Spleen (tissue), 11 donors: ENCODE results near the gene HIGD2A. TPM values are rescaled to one million over a fixed set of nuclear protein-coding genes. Genes with fewer than 3 reads are reported as not detected.

Source experiments
- DNase-seq: peaks from one replicate; pipeline ENCODE4 v3.0.0-alpha.2; 2020
- H3K27ac ChIP-seq, 8 donors: fragments of 200-600 bp; sonication (generic) in 7 of 8; 1 replicate in 4 of 8; 2 replicates in 4 of 8; pipeline versions ENCODE4 v1.5.0 to v1.8.0; 2016 to 2021; ENCODE audit warnings: inconsistent platforms in 4 of 8, mild to moderate bottlenecking in 4 of 8, moderate library complexity in 1 of 8
- H3K27me3 ChIP-seq, 7 donors: fragments of 200-600 bp; sonication (generic) in 6 of 7; replicated peaks in 1 of 7; 1 replicate in 4 of 7; 2 replicates in 3 of 7; pipeline versions ENCODE4 v1.5.0 to v1.8.0; 2016 to 2021; ENCODE audit warnings: inconsistent platforms in 3 of 7, mild to moderate bottlenecking in 1 of 7
- H3K36me3 ChIP-seq, 6 donors: fragments of 200-600 bp; sonication (generic) in 5 of 6; 1 replicate in 4 of 6; 2 replicates in 2 of 6; pipeline versions ENCODE4 v1.5.0 to v1.8.0; 2016 to 2021; ENCODE audit warnings: inconsistent platforms in 2 of 6
- H3K4me1 ChIP-seq, 6 donors: fragments of 200-600 bp; sonication (generic) in 5 of 6; 1 replicate in 3 of 6; 2 replicates in 3 of 6; pipeline versions ENCODE4 v1.5.0 to v1.8.0; 2016 to 2021; ENCODE audit warnings: inconsistent platforms in 3 of 6
- H3K4me3 ChIP-seq, 8 donors: fragments of 200-600 bp; sonication (generic) in 7 of 8; 1 replicate in 4 of 8; 2 replicates in 4 of 8; pipeline versions ENCODE4 v1.5.0 to v1.8.0; 2016 to 2021; ENCODE audit warnings: inconsistent platforms in 4 of 8, mild to moderate bottlenecking in 4 of 8, moderate library complexity in 2 of 8
- H3K9me3 ChIP-seq, 8 donors: fragments of 200-600 bp; sonication (generic) in 7 of 8; 1 replicate in 4 of 8; 2 replicates in 4 of 8; pipeline versions ENCODE4 v1.5.0 to v1.8.0; 2016 to 2021; ENCODE audit warnings: inconsistent platforms in 4 of 8
- CTCF ChIP-seq, 11 experiments: fragments of 200-600 bp in 7 of 11; fragments of 450-650 bp in 4 of 11; sonication (generic) in 4 of 11; IDR thresholded peaks in 8 of 11; conservative IDR thresholded peaks in 3 of 11; 1 replicate in 7 of 11; 2 replicates in 4 of 11; pipeline versions ENCODE4 v1.4.0 to v1.8.0; 2016 to 2021; ENCODE audit warnings: antibody characterized with exemption in 11 of 11, inconsistent platforms in 4 of 11, mild to moderate bottlenecking in 1 of 11
- POLR2A ChIP-seq, 3 donors: fragments of 450-650 bp; IDR thresholded peaks; one replicate each; pipeline ENCODE4 v1.5.1; 2017; ENCODE audit warnings: antibody characterized with exemption in 3 of 3, mild to moderate bottlenecking in 1 of 3
- POLR2AphosphoS5 ChIP-seq, 3 donors: sonication (generic); formaldehyde crosslinking; IDR thresholded peaks; one replicate each; pipeline ENCODE4 v1.5.1; 2017; ENCODE audit warnings: antibody characterized with exemption in 3 of 3
- WGBS, 5 donors: extraction: QIAGEN DNeasy Blood & Tissue Kit in 3 of 5; methylation state at CpG; one replicate each; pipeline versions ENCODE4 v1.1.5 to v1.1.7; 2013 to 2018; 5-methylcytosine and 5-hydroxymethylcytosine counted together
- intact Hi-C: fragments of 100-400 bp; cut with DNase I; formaldehyde crosslinking; loops from one replicate; pipeline ENCODE4 v1.15.0; 2023; ENCODE audit warnings: low total_unique reads
- polyA plus RNA-seq, 3 donors: library from polyadenylated mRNA; stranded (reverse); fragments of 200-250 nt; gene quantifications; one replicate each; pipeline ENCODE4 v1.2.1, GENCODE V29; 2013
- total RNA-seq, 7 donors: library from RNA; depleted of rRNA in 3 of 7; stranded (reverse); fragments of >200 nt in 3 of 7; fragmentation: NEBNext Ultra II Directional in 4 of 7; extraction: Animal tissue kit (Norgen Biotek cat#: 25700) in 4 of 7; gene quantifications; one replicate each; pipeline versions ENCODE4 v1.1.0 to v1.2.1, GENCODE V29; 2016 to 2021
- donor health status: healthy with polysubstance abuse.
- donor health status: DM: no; HTN: no; CAD: no; lungs with moderate emphysema.
- donor health status: DM: no; HTN: no; CAD: no.
- donor health status: Bipolar disorder and iron deficiency.
- donor health status: healthy.
- donor health status: DM: no; HTN: no; CAD: no.
- donor health status: DM: yes; HTN: yes; CAD: no.

HIGD2A gene
- total and polyA plus RNA-seq, 10 donors = 89.3 to 276 (median 169) TPM

GRCh38 chr5:176414704-176415103 lies 26.2 kb downstream of the HIGD2A start:
- WGBS, 5 donors = 66 to 77% (median 75%) methylated on average over 3 of the region's 3 CpGs
- TF ChIP-seq POLR2AphosphoS5 (IDR thresholded peaks at IDR 0.05) (no peak), POLR2A (IDR thresholded peaks at IDR 0.05) (no peak), CTCF (IDR thresholded peaks at IDR 0.05 in 8 of 11, conservative IDR thresholded peaks at IDR 0.05 in 3 of 11) (no peak)
- DNase-seq = no peak
- H3K27ac ChIP-seq = peak overlapping the region in 2 of 8 donors; percentile 23 to 34
- peaks cover 14 to 67% (median 43%) of the 10 kb centered on the region in 6 donors for H3K4me1 ChIP-seq
- H3K4me3 ChIP-seq = peak overlapping the region in 3 of 8 donors; percentile 65 to 91 (median 86)
- H3K36me3 ChIP-seq = peaks cover 0 to 13% (median 5%) of the 10 kb centered on the region in 6 donors
- H3K27me3 ChIP-seq = no peaks in the 10 kb centered on the region
- intact Hi-C loops = no loop called here
- H3K9me3 ChIP-seq = no peaks in the 10 kb centered on the region

- peaks cover 14 to 67% (median 43%) of the 10 kb centered on the region in 6 donors for H3K4me1 ChIP-seq
- 68 to 83% (median 77%) methylated on average over 13 of the region's 13 CpGs for WGBS, 5 donors
Observed at GRCh38 chr5:176415240-176415951, 26.8 kb downstream of the HIGD2A start.

DNA sequence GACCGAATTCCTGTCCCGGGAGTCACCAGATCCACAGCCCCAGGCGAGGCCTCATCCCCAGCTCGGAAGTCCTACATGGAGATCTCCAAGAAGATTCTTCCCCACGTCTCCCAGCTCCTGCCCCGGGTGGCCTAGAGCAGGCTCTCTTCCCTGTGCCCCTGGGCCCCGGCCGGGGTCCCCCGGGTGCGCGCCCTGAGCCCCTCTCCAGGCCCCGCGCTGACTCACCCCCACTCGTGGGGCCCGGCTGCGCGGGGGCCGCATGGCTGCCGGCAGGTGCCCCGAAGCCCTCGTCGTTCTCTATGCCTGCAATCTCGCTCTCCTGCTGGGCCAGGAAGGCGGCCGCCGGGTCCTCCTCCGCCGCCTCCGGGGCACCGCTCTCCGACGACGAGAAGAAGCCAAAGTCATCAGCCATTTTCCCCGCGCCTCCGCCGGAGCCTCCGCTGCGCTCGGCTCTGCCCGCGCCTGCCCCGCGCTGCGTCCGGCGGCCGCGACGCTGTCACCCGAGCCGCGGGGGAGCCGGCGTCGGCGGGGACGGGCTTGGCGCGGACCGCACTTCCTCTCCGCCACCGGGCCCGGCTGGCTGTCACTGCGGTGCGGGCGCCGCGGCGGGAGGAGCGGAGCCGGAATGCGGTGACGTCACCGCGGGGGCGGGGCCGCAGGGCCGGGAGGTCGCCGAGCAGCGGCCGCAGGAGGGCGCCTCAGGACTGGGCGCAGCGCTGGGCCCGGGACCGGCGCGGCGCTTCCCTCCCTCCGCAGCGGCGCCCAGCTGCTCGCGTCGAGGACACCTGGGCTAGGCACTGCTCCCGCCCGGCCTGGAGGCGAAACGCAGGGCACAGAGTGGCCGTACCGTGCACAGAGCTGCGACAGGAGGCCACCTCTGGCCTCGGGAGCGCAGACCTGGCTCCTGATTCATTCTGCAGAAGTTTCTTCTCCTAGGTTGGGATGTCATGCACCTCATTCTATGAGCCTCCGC lies 27.7 kb downstream of the HIGD2A start, which contains the start of gene CLTB:
Gene CLTB, minus strand, starts transcription at position 588 of the 973 bp plus-strand sequence. Its CDS starts 176 bp downstream, at position 412.
- H3K9me3 ChIP-seq = no peaks in the 10 kb centered on the region
- H3K36me3 ChIP-seq = no peaks in the 10 kb centered on the region
- TF ChIP-seq CTCF (IDR thresholded peaks at IDR 0.05 in 8 of 11, conservative IDR thresholded peaks at IDR 0.05 in 3 of 11) = peak in 10 of 11 experiments; percentile 11 to 94 (median 90)
- peak; percentile 88 to 92 (median 88) for TF ChIP-seq POLR2AphosphoS5 (IDR thresholded peaks at IDR 0.05)
- TF ChIP-seq POLR2A (IDR thresholded peaks at IDR 0.05) = peak in 2 of 3 donors; percentile 38 to 88
- peaks cover 14 to 60% (median 41%) of the 10 kb centered on the region in 6 donors for H3K4me1 ChIP-seq
- intact Hi-C loops = loop anchor here (2.0 kb wide), 1 partner anchor 31 kb away; no protein-coding TSS in a partner anchor
- 1 to 5% (median 3%) methylated on average over 36 to 107 of the region's 107 CpGs for WGBS, 5 donors
- peak within 1 kb of the TSS; percentile 65 to 91 (median 86) for H3K4me3 ChIP-seq
- DNase-seq = peak; percentile 99
- H3K27ac ChIP-seq = peak within 1 kb of the TSS; percentile 78 to 94 (median 88)
- no peaks in the 10 kb centered on the region for H3K27me3 ChIP-seq

More at GRCh38 chr5:176415240-176415951, 26.8 kb downstream of the HIGD2A start:
- Histone ChIP-seq H3K4me3 (peak overlapping the region; percentile 65 to 91 (median 86)), H3K27me3 (no peaks in the 10 kb centered on the region), H3K36me3 (peaks cover 0 to 6% (median 0%) of the 10 kb centered on the region in 6 donors), H3K27ac (peak overlapping the region; percentile 78 to 94 (median 88)), H3K9me3 (no peaks in the 10 kb centered on the region)
- intact Hi-C loops = no loop called here
- DNase-seq = no peak
- no peak for TF ChIP-seq POLR2A (IDR thresholded peaks at IDR 0.05)
- no peak for TF ChIP-seq CTCF (IDR thresholded peaks at IDR 0.05 in 8 of 11, conservative IDR thresholded peaks at IDR 0.05 in 3 of 11)
- TF ChIP-seq POLR2AphosphoS5 (IDR thresholded peaks at IDR 0.05) = no peak
